HCT116 (cell line): Measurements from ENCODE around the gene CLDN10. TPM values are rescaled to one million over a fixed set of nuclear protein-coding genes. Genes with fewer than 3 reads are reported as not detected.

ENCODE experiments used
- ATAC-seq: fragments of 200-7000 bp; cut with Tn5 transposase; 2 replicates; pipeline ENCODE4 v1.9.1; 2020; ENCODE audit warnings: mild to moderate bottlenecking, moderate library complexity
- BruUV-seq: library from RNA; stranded (reverse); fragments of 400-500 nt; replicated peaks from 2 replicates; lab custom pipeline; 2021; lab: Mats Ljungman, UMichigan
- CTCF ChIA-PET: fragments of 300-600 bp; sonication (Branson Sonifier 250); formaldehyde crosslinking; loops from one replicate; lab custom pipeline; 2021; ENCODE audit warnings: antibody characterized with exemption; lab: Charles Lee
- POLR2A ChIA-PET: fragments of 300-600, 350-600 bp; sonication (Branson Sonifier 250); formaldehyde crosslinking; loops from one replicate; lab custom pipeline; 2021; ENCODE audit warnings: antibody characterized with exemption; lab: Charles Lee
- RAD21 ChIA-PET, 2 experiments: fragments of 300-600 bp; sonication (Branson Sonifier 250); formaldehyde crosslinking; loops; one replicate each; lab custom pipeline; 2023; ENCODE audit warnings: low total read pairs in 2 of 2; ENCODE audit not compliant: uncharacterized antibody in 2 of 2, unreplicated experiment in 2 of 2, low non-redundant PET in 1 of 2; lab: Charles Lee
- DNase-seq: peaks from one replicate; pipeline ENCODE4 v3.0.0-alpha.2; 2010; ENCODE audit warnings: low read depth, low spot score
- H2AFZ ChIP-seq: fragments of 200-600 bp; shearing (Covaris generic), sonication (generic); 2 replicates; pipeline ENCODE4 v1.6.1; 2017; ENCODE audit warnings: low read depth, mixed run types, mixed read lengths, antibody characterized with exemption, low read length; ENCODE audit not compliant: poor library complexity, severe bottlenecking
- H3K27ac ChIP-seq: 2 replicates; pipeline ENCODE4 v1.5.1; 2012; ENCODE audit warnings: low read depth, low read length
- H3K27me3 ChIP-seq: fragments of 200-600 bp; sonication (generic); 2 replicates; pipeline ENCODE4 v1.6.1; 2016; ENCODE audit warnings: mixed run types, low read length, mixed read lengths; ENCODE audit not compliant: insufficient read depth
- H3K36me3 ChIP-seq, 2 experiments: fragments of 200-500 bp in 1 of 2; fragments of 200-600 bp in 1 of 2; sonication (Bioruptor generic) in 1 of 2; sonication (generic) in 1 of 2; 2 replicates each; pipeline versions ENCODE4 v1.5.1 to v1.6.1; 2014 to 2016; ENCODE audit warnings: low read length in 2 of 2, inconsistent platforms in 1 of 2, mixed read lengths in 1 of 2, mixed run types in 1 of 2; ENCODE audit not compliant: insufficient read depth in 2 of 2, control insufficient read depth in 1 of 2
- H3K4me1 ChIP-seq, 2 experiments: fragments of 200-600 bp in 1 of 2; sonication (generic) in 1 of 2; 2 replicates each; pipeline versions ENCODE4 v1.5.1 to v1.6.1; 2012 to 2017; ENCODE audit warnings: low read length in 2 of 2, inconsistent platforms in 1 of 2, mild to moderate bottlenecking in 1 of 2, mixed read lengths in 1 of 2, mixed run types in 1 of 2, moderate library complexity in 1 of 2; ENCODE audit not compliant: insufficient read depth in 2 of 2, control insufficient read depth in 1 of 2
- H3K4me2 ChIP-seq: fragments of 200-600 bp; sonication (generic); 2 replicates; pipeline ENCODE4 v1.6.1; 2017; ENCODE audit warnings: mixed run types, low read length, mixed read lengths
- H3K4me3 ChIP-seq, 2 experiments: fragments of 200-600 bp in 1 of 2; sonication (generic) in 1 of 2; replicated peaks in 1 of 2; 2 replicates each; pipeline ENCODE4 v1.5.1; 2011 to 2016; ENCODE audit warnings: low read length in 2 of 2, control low read depth in 1 of 2, low read depth in 1 of 2, mild to moderate bottlenecking in 1 of 2, mixed read lengths in 1 of 2, mixed run types in 1 of 2
- H3K79me2 ChIP-seq: fragments of 200-600 bp; sonication (generic); 2 replicates; pipeline ENCODE4 v1.6.1; 2017; ENCODE audit warnings: mild to moderate bottlenecking, mixed run types, low read length, moderate library complexity, mixed read lengths; ENCODE audit not compliant: insufficient read depth
- H3K9ac ChIP-seq: fragments of 200-600 bp; sonication (generic); 2 replicates; pipeline ENCODE4 v1.6.1; 2016; ENCODE audit warnings: low read length, mixed read lengths
- H3K9me2 ChIP-seq: fragments of 200-600 bp; sonication (generic), shearing (Covaris generic); 2 replicates; pipeline ENCODE4 v1.6.1; 2017; ENCODE audit warnings: mixed run types, mild to moderate bottlenecking, moderate library complexity; ENCODE audit not compliant: insufficient read depth
- H3K9me3 ChIP-seq, 2 experiments: fragments of 200-500 bp in 1 of 2; fragments of 200-600 bp in 1 of 2; sonication (Bioruptor generic) in 1 of 2; sonication (generic) in 1 of 2; 2 replicates each; pipeline ENCODE4 v1.6.1; 2014 to 2017; ENCODE audit warnings: low read length in 2 of 2, mixed read lengths in 2 of 2, inconsistent platforms in 1 of 2, low read depth in 1 of 2, mild to moderate bottlenecking in 1 of 2, mixed run types in 1 of 2, moderate library complexity in 1 of 2; ENCODE audit not compliant: control insufficient read depth in 1 of 2, insufficient read depth in 1 of 2
- H4K20me1 ChIP-seq: fragments of 200-600 bp; sonication (generic), shearing (Covaris generic); 2 replicates; pipeline ENCODE4 v1.6.1; 2017; ENCODE audit warnings: mixed run types, mild to moderate bottlenecking, moderate library complexity; ENCODE audit not compliant: insufficient read depth
- EGR1 ChIP-seq: IDR thresholded peaks from 2 replicates; pipeline ENCODE4 v1.6.1; 2012; ENCODE audit warnings: low read depth
- EZH2 ChIP-seq: fragments of 200-600 bp; sonication (generic); IDR thresholded peaks from 2 replicates; pipeline ENCODE4 v1.6.1; 2017; ENCODE audit warnings: antibody characterized with exemption, mixed run types
- JUND ChIP-seq: IDR thresholded peaks from 2 replicates; pipeline ENCODE4 v1.6.1; 2012
- RAD21 ChIP-seq: IDR thresholded peaks from 2 replicates; pipeline ENCODE4 v1.6.1; 2012; ENCODE audit warnings: low read depth, mild to moderate bottlenecking
- SRF ChIP-seq: IDR thresholded peaks from 2 replicates; pipeline ENCODE4 v1.6.1; 2012; ENCODE audit warnings: low read depth
- ZFX ChIP-seq: fragments of 450-650 bp; IDR thresholded peaks from 2 replicates; pipeline ENCODE4 v1.6.1; 2017
- intact Hi-C: fragments of 100-400 bp; cut with micrococcal nuclease; formaldehyde crosslinking; loops from 2 replicates; pipeline ENCODE4 v1.10.0; 2022
- total RNA-seq: library from RNA; stranded (reverse); gene quantifications from one replicate; pipeline ENCODE4 v1.2.1, GENCODE V29; 2021; ENCODE audit not compliant: unreplicated experiment
- TF ChIP-seq, protein P1 (sequence below): IDR thresholded peaks from 2 replicates; pipeline ENCODE4 v1.6.1; 2012
- TF ChIP-seq, protein P2 (sequence below): IDR thresholded peaks from 2 replicates; pipeline ENCODE4 v1.6.1; 2012

CLDN10 gene
- total RNA-seq, 1 experiment from 2014 or later: not detected

GRCh38 chr13:95614641-95615245 lies 62.2 kb downstream of the CLDN10 start:
- no peaks in the 10 kb centered on the region for H3K79me2 ChIP-seq
- no peaks in the 10 kb centered on the region for H4K20me1 ChIP-seq
- H3K4me1 ChIP-seq: 0 out of 4 replicates have a peak, but pooled peaks cover 2 to 3% of the 10 kb centered on the region in 2 experiments
- H3K4me2 ChIP-seq: no peak overlapping the region
- H3K27ac ChIP-seq: no peak overlapping the region
- no peak overlapping the region for H2AFZ ChIP-seq
- BruUV-seq: no TSS peak
- POLR2A ChIA-PET: no interaction called here
- ATAC-seq (no peak), DNase-seq (no peak)
- H3K9me3 ChIP-seq: no peaks in the 10 kb centered on the region
- no peak overlapping the region for H3K9ac ChIP-seq
- H3K36me3 ChIP-seq: no peaks in the 10 kb centered on the region
- intact Hi-C loops: no loop called here
- 0 out of 2 replicates have a peak, but pooled peaks have one; percentile 27 for TF ChIP-seq EGR1
- TF ChIP-seq JUND: no peak
- 0 out of 2 replicates have a peak, but pooled peaks have one; percentile 8 for TF ChIP-seq RAD21
- TF ChIP-seq, all 23 proteins: peak for 2
- H3K4me3 ChIP-seq: no peak overlapping the region
- no peaks in the 10 kb centered on the region for H3K9me2 ChIP-seq
- ChIA-PET CTCF (interaction anchor here (0.9 kb wide), 1 partner anchor 9 kb away, joined by 5 read pairs; no protein-coding TSS in a partner anchor), RAD21 (no interaction called here)
- no peaks in the 10 kb centered on the region for H3K27me3 ChIP-seq

DNA sequence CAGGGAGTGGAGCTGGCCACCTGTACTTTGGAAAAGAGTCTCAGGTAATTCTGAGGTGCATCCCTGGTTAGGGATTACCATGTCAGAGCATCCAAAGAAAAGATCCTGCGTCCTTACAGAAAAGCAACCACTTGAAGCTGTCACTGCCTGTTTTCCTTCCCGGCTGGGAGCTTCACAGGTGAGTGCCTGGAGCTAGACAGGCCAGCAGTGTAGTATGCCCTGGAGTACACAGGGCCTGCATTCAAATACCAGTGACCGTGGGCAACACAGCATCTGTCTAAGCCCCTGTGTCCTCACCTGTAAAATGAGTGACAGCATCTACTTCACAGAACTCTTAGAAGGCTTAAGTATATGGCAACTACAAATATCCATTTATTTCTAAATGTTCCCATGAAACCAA lies 63.0 kb downstream of the CLDN10 start:
- intact Hi-C loops: no loop called here
- CTCF ChIA-PET: no interaction called here
- H3K27ac ChIP-seq: no peak overlapping the region
- H3K4me3 ChIP-seq: no peak overlapping the region
- H3K27me3 ChIP-seq: no peaks in the 10 kb centered on the region
- no peaks in the 10 kb centered on the region for H3K79me2 ChIP-seq
- TF ChIP-seq RAD21 (no peak), ZFX (no peak), EGR1 (no peak), SRF (no peak), JUND (no peak), EZH2 (no peak)
- TF ChIP-seq, protein P1, sequence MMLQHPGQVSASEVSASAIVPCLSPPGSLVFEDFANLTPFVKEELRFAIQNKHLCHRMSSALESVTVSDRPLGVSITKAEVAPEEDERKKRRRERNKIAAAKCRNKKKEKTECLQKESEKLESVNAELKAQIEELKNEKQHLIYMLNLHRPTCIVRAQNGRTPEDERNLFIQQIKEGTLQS: no peak
- TF ChIP-seq, protein P2, sequence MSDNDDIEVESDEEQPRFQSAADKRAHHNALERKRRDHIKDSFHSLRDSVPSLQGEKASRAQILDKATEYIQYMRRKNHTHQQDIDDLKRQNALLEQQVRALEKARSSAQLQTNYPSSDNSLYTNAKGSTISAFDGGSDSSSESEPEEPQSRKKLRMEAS: no peak
- TF ChIP-seq, all 23 proteins: peak for 0
- RAD21 ChIA-PET: no interaction called here
- POLR2A ChIA-PET: no interaction called here
- Histone ChIP-seq H3K9me3 (no peaks in the 10 kb centered on the region), H3K9ac (no peak overlapping the region), H3K4me1 (0 out of 4 replicates have a peak, but pooled peaks cover 2 to 3% of the 10 kb centered on the region in 2 experiments), H3K4me2 (no peak overlapping the region), H4K20me1 (no peaks in the 10 kb centered on the region), H2AFZ (no peak overlapping the region), H3K9me2 (no peaks in the 10 kb centered on the region), H3K36me3 (no peaks in the 10 kb centered on the region)
- ATAC-seq (no peak), DNase-seq (no peak)
- no TSS peak for BruUV-seq
